H9 (cell line): ENCODE measurements around the gene LSS. TPM values are rescaled to one million over a fixed set of nuclear protein-coding genes. Genes with fewer than 3 reads are reported as not detected.

ENCODE experiments used
- DNase-seq: peaks from one replicate; pipeline ENCODE4 v3.0.0-alpha.2; 2017
- H2AFZ ChIP-seq: one replicate; pipeline ENCODE4 v1.6.1; 2013; ENCODE audit warnings: mild to moderate bottlenecking, low read length, control low read depth, moderate library complexity
- H2AK5ac ChIP-seq: 2 replicates; pipeline ENCODE4 v1.6.1; 2013; ENCODE audit warnings: low read length, control low read depth, mixed read lengths; ENCODE audit not compliant: insufficient read length
- H2BK120ac ChIP-seq: one replicate; pipeline ENCODE4 v1.6.1; 2013; ENCODE audit warnings: low read depth, mild to moderate bottlenecking, low read length, control low read depth, inconsistent platforms; ENCODE audit not compliant: poor library complexity, severe bottlenecking
- H2BK12ac ChIP-seq: 2 replicates; pipeline ENCODE4 v1.6.1; 2013; ENCODE audit warnings: low read length, control low read depth, mixed read lengths, low read depth; ENCODE audit not compliant: insufficient read length
- H2BK15ac ChIP-seq: 2 replicates; pipeline ENCODE4 v1.6.1; 2013; ENCODE audit warnings: low read depth, low read length, control low read depth
- H2BK20ac ChIP-seq: one replicate; pipeline ENCODE4 v1.6.1; 2013; ENCODE audit warnings: low read depth, mild to moderate bottlenecking, low read length, control low read depth, inconsistent platforms; ENCODE audit not compliant: poor library complexity, severe bottlenecking
- H2BK5ac ChIP-seq: 2 replicates; pipeline ENCODE4 v1.6.1; 2013; ENCODE audit warnings: low read length, control low read depth, mixed read lengths; ENCODE audit not compliant: insufficient read length
- H3K14ac ChIP-seq: 2 replicates; pipeline ENCODE4 v1.6.1; 2013; ENCODE audit warnings: low read length, control low read depth; ENCODE audit not compliant: insufficient read depth
- H3K18ac ChIP-seq: 2 replicates; pipeline ENCODE4 v1.6.1; 2013; ENCODE audit warnings: low read depth, mild to moderate bottlenecking, mixed read lengths, low read length, control low read depth; ENCODE audit not compliant: insufficient read length
- H3K23ac ChIP-seq: 2 replicates; pipeline ENCODE4 v1.6.1; 2013; ENCODE audit warnings: low read length, control low read depth, mixed read lengths, low read depth; ENCODE audit not compliant: insufficient read length
- H3K23me2 ChIP-seq: 2 replicates; pipeline ENCODE4 v1.6.1; 2013; ENCODE audit warnings: low read depth, mild to moderate bottlenecking, mixed read lengths, low read length, control low read depth; ENCODE audit not compliant: insufficient read length, poor library complexity, severe bottlenecking
- H3K27ac ChIP-seq: 2 replicates; pipeline ENCODE4 v1.5.1; 2013; ENCODE audit warnings: low read length, control low read depth, mixed read lengths, low read depth; ENCODE audit not compliant: insufficient read length
- H3K27me3 ChIP-seq: 2 replicates; pipeline ENCODE4 v1.6.1; 2013; ENCODE audit warnings: low read length, control low read depth, inconsistent platforms; ENCODE audit not compliant: insufficient read depth
- H3K4ac ChIP-seq: 2 replicates; pipeline ENCODE4 v1.6.1; 2013; ENCODE audit warnings: low read depth, mild to moderate bottlenecking, control low read depth, inconsistent platforms, low read length, moderate library complexity
- H3K4me1 ChIP-seq: 2 replicates; pipeline ENCODE4 v1.6.1; 2013; ENCODE audit warnings: low read length, control low read depth, inconsistent platforms; ENCODE audit not compliant: insufficient read depth
- H3K4me2 ChIP-seq: 2 replicates; pipeline ENCODE4 v1.6.1; 2013; ENCODE audit warnings: low read length, control low read depth, mixed read lengths; ENCODE audit not compliant: insufficient read length, insufficient read depth
- H3K56ac ChIP-seq: 2 replicates; pipeline ENCODE4 v1.6.1; 2013; ENCODE audit warnings: low read depth, mild to moderate bottlenecking, mixed read lengths, low read length, control low read depth; ENCODE audit not compliant: insufficient read length
- H3K79me1 ChIP-seq: 2 replicates; pipeline ENCODE4 v1.6.1; 2013; ENCODE audit warnings: low read depth, mild to moderate bottlenecking, moderate library complexity, low read length, control low read depth, inconsistent platforms; ENCODE audit not compliant: insufficient read depth, poor library complexity, severe bottlenecking
- H3K79me2 ChIP-seq: 2 replicates; pipeline ENCODE4 v1.6.1; 2013; ENCODE audit warnings: low read length, control low read depth, inconsistent platforms; ENCODE audit not compliant: insufficient read depth
- H3K9ac ChIP-seq: 2 replicates; pipeline ENCODE4 v1.6.1; 2013; ENCODE audit warnings: low read length, control low read depth, mixed read lengths; ENCODE audit not compliant: insufficient read length; ENCODE audit errors: extremely low read depth
- H3K9me3 ChIP-seq: one replicate; pipeline ENCODE4 v1.6.1; 2013; ENCODE audit warnings: low read depth, low read length, inconsistent platforms; ENCODE audit not compliant: control insufficient read depth
- H3T11ph ChIP-seq: one replicate; pipeline ENCODE4 v1.6.1; 2013; ENCODE audit warnings: mild to moderate bottlenecking, low read length, control low read depth, inconsistent platforms
- H4K20me1 ChIP-seq: one replicate; pipeline ENCODE4 v1.6.1; 2013; ENCODE audit not compliant: control insufficient read depth, insufficient read length, insufficient read depth
- H4K5ac ChIP-seq: 2 replicates; pipeline ENCODE4 v1.6.1; 2013; ENCODE audit warnings: low read depth, mild to moderate bottlenecking, mixed read lengths, low read length, control low read depth; ENCODE audit not compliant: insufficient read length
- H4K8ac ChIP-seq: replicated peaks from 2 replicates; pipeline ENCODE4 v1.6.1; 2013; ENCODE audit warnings: low read length, control low read depth, mixed read lengths, low read depth; ENCODE audit not compliant: insufficient read length
- H4K91ac ChIP-seq: 2 replicates; pipeline ENCODE4 v1.6.1; 2013; ENCODE audit warnings: low read depth, mild to moderate bottlenecking, moderate library complexity, mixed read lengths, low read length, control low read depth; ENCODE audit not compliant: insufficient read length
- H3K27ac Mint-ChIP-seq, 3 experiments: 2 replicates in 2 of 3; 3 replicates in 1 of 3; pipeline ENCODE4 v1.8.0; 2020 to 2021; ENCODE audit warnings: mixed read lengths in 3 of 3, mild to moderate bottlenecking in 1 of 3, moderate library complexity in 1 of 3
- H3K27me3 Mint-ChIP-seq: 2 replicates; pipeline ENCODE4 v1.8.0; 2021; ENCODE audit warnings: low read depth, mild to moderate bottlenecking, moderate library complexity, mixed read lengths
- H3K36me3 Mint-ChIP-seq, 3 experiments: 2 replicates in 2 of 3; 3 replicates in 1 of 3; pipeline ENCODE4 v1.8.0; 2020 to 2021; ENCODE audit warnings: low read depth in 3 of 3, mixed read lengths in 3 of 3; ENCODE audit not compliant: insufficient read depth in 1 of 3
- H3K4me1 Mint-ChIP-seq, 2 experiments: 2 replicates each; pipeline ENCODE4 v1.8.0; 2020; ENCODE audit warnings: mixed read lengths in 2 of 2
- H3K4me3 Mint-ChIP-seq, 2 experiments: 2 replicates in 1 of 2; 3 replicates in 1 of 2; pipeline ENCODE4 v1.8.0; 2020 to 2021; ENCODE audit warnings: mild to moderate bottlenecking in 2 of 2, mixed read lengths in 2 of 2, moderate library complexity in 1 of 2
- H3K9me3 Mint-ChIP-seq, 2 experiments: 2 replicates in 1 of 2; 3 replicates in 1 of 2; pipeline ENCODE4 v1.8.0; 2020; ENCODE audit warnings: mild to moderate bottlenecking in 2 of 2, mixed read lengths in 2 of 2, moderate library complexity in 1 of 2
- CTCF ChIP-seq: fragments of 200-600 bp; sonication (generic); conservative IDR thresholded peaks from 3 replicates; pipeline ENCODE4 v1.8.0; 2021; ENCODE audit warnings: antibody characterized with exemption, mild to moderate bottlenecking
- WGBS: extraction: QIAGEN DNeasy Blood & Tissue Kit; methylation state at CpG from one replicate; pipeline ENCODE4 v1.1.7; 2013; ENCODE audit warnings: missing lambda C conversion rate, low lambda C conversion rate, mixed read lengths; ENCODE audit not compliant: insufficient read length; ENCODE audit errors: extremely low coverage; 5-methylcytosine and 5-hydroxymethylcytosine counted together
- total RNA-seq: library from RNA; stranded (reverse); gene quantifications from 2 replicates; pipeline ENCODE4 v1.2.1, GENCODE V29; 2021

Gene LSS
- total RNA-seq, 1 experiment from 2014 or later: 69.2 TPM

DNA sequence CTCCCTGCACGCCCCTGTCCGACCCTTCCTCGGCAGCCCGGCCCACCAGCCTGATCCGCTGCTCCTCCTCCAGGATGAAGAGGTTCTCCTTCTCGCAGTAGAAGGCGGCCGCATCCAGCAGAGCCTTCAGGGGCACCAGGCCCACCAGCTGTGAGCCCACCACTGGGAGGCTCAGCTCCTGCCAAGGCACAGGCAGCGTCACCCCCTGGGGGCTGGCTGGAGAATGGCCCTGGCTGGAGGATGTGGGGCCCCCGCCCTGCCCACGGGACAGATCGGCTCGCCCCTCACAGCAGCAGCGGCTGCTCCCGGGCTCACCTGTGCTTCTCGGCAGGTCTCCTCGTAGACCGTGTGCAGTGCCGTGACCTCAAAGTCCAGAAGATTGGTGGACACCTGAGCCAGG lies 78.5 kb downstream of the LSS start:
- Histone ChIP-seq H3T11ph (no peak overlapping the region), H4K5ac (no peak overlapping the region), H3K79me2 (no peaks in the 10 kb centered on the region), H4K20me1 (no peaks in the 10 kb centered on the region), H2AK5ac (no peak overlapping the region), H4K91ac (no peak overlapping the region), H3K56ac (no peak overlapping the region), H3K4ac (no peak overlapping the region), H3K18ac (no peak overlapping the region), H2BK12ac (no peak overlapping the region), H3K4me1 (no peaks in the 10 kb centered on the region; the same call in 1 of the 2 replicates), H3K9ac (no peak overlapping the region), H3K23me2 (no peaks in the 10 kb centered on the region), H3K27me3 (no peaks in the 10 kb centered on the region), H3K9me3 (no peaks in the 10 kb centered on the region), H2BK120ac (no peak overlapping the region), H2BK20ac (no peak overlapping the region), H3K27ac (no peak overlapping the region), H3K4me2 (no peak overlapping the region), H3K79me1 (no peaks in the 10 kb centered on the region), H3K14ac (0 out of 2 replicates have a peak overlapping the region, but pooled peaks have one; percentile 28), H2BK15ac (no peak overlapping the region), H4K8ac (no peak overlapping the region), H2AFZ (no peak overlapping the region), H2BK5ac (no peak overlapping the region), H3K23ac (no peak overlapping the region)
- no peak; the same call in 2 of the 3 replicates for TF ChIP-seq CTCF
- no CpG with 5 or more reads among the region's 19 CpGs for WGBS
- Mint-ChIP-seq H3K9me3 (peaks cover 2 to 3% of the 10 kb centered on the region in 2 experiments; a peak in 2 of 5 replicates), H3K4me3 (no peak overlapping the region), H3K27ac (no peak overlapping the region), H3K27me3 (no peaks in the 10 kb centered on the region), H3K4me1 (peaks cover 11 to 16% of the 10 kb centered on the region in 2 experiments), H3K36me3 (peaks cover 0 to 1% (median 0%) of the 10 kb centered on the region in 3 experiments; a peak in 1 of 7 replicates)
- DNase-seq: peak; percentile 35
